CD4-positive, alpha-beta T cell (primary cell): ENCODE measurements around the gene PFDN2. TPM values are rescaled to one million over a fixed set of nuclear protein-coding genes. Genes with fewer than 3 reads are reported as not detected.
A peak's percentile ranks its signal among the peaks of the same experiment; 100 is the strongest.

Source experiments
- ATAC-seq: fragments of 200-7000 bp; cut with Tn5 transposase; one replicate; pipeline ENCODE4 v1.10.0; 2022; ENCODE audit warnings: mild to moderate bottlenecking; ENCODE audit not compliant: poor library complexity
- CTCF ChIA-PET: fragments of 350-600 bp; sonication (Branson Sonifier 250); formaldehyde crosslinking; loops from one replicate; lab custom pipeline; 2021; ENCODE audit warnings: antibody characterized with exemption, inconsistent platforms; lab: Charles Lee
- POLR2A ChIA-PET: fragments of 350-600 bp; sonication (Branson Sonifier 250); formaldehyde crosslinking; loops from one replicate; lab custom pipeline; 2021; ENCODE audit warnings: antibody characterized with exemption, inconsistent platforms; lab: Charles Lee
- DNase-seq, 14 experiments: peaks; one replicate each; pipeline ENCODE4 v3.0.0-alpha.2; 2013 to 2020; ENCODE audit warnings: mixed read lengths in 2 of 14
- H3K27ac ChIP-seq, 2 donors: one replicate each; pipeline versions ENCODE4 v1.5.1 to v1.7.0; 2013; ENCODE audit warnings: low read length in 2 of 2, low read depth in 1 of 2, mild to moderate bottlenecking in 1 of 2
- H3K27me3 ChIP-seq, 2 experiments: 1 replicate in 1 of 2; 2 replicates in 1 of 2; pipeline versions ENCODE4 v1.6.1 to v1.7.0; 2013; ENCODE audit warnings: low read length in 2 of 2, control low read depth in 1 of 2, mild to moderate bottlenecking in 1 of 2, moderate library complexity in 1 of 2; ENCODE audit not compliant: insufficient read depth in 2 of 2, control insufficient read depth in 1 of 2
- H3K36me3 ChIP-seq: one replicate; pipeline ENCODE4 v1.6.1; 2013; ENCODE audit warnings: low read length, control low read depth; ENCODE audit not compliant: insufficient read depth
- H3K4me1 ChIP-seq: one replicate; pipeline ENCODE4 v1.6.1; 2013; ENCODE audit warnings: low read length, control low read depth; ENCODE audit not compliant: insufficient read depth
- H3K4me3 ChIP-seq: one replicate; pipeline ENCODE4 v1.5.1; 2013; ENCODE audit warnings: mild to moderate bottlenecking, low read length, moderate library complexity
- H3K9me3 ChIP-seq, 2 experiments: 1 replicate in 1 of 2; 2 replicates in 1 of 2; pipeline versions ENCODE4 v1.6.1 to v1.7.0; 2013; ENCODE audit warnings: low read length in 2 of 2, mild to moderate bottlenecking in 2 of 2, control low read depth in 1 of 2, moderate library complexity in 1 of 2; ENCODE audit not compliant: control insufficient read depth in 1 of 2, insufficient read depth in 1 of 2
- H3K27ac Mint-ChIP-seq: one replicate; pipeline ENCODE4 v1.8.0; 2020; ENCODE audit warnings: mixed read lengths
- H3K27me3 Mint-ChIP-seq: one replicate; pipeline ENCODE4 v1.8.0; 2021; ENCODE audit warnings: mixed read lengths
- H3K36me3 Mint-ChIP-seq: one replicate; pipeline ENCODE4 v1.8.0; 2021; ENCODE audit warnings: low read depth, mixed read lengths
- H3K4me1 Mint-ChIP-seq: one replicate; pipeline ENCODE4 v1.8.0; 2021; ENCODE audit warnings: low read depth, mixed read lengths
- H3K4me3 Mint-ChIP-seq: one replicate; pipeline ENCODE4 v1.8.0; 2020; ENCODE audit warnings: mild to moderate bottlenecking, mixed read lengths
- H3K9me3 Mint-ChIP-seq: one replicate; pipeline ENCODE4 v1.8.0; 2020; ENCODE audit warnings: mixed read lengths
- intact Hi-C, 2 experiments: fragments of 100-400 bp; cut with DNase I in 1 of 2; cut with micrococcal nuclease in 1 of 2; formaldehyde crosslinking; loops; one replicate each; pipeline versions ENCODE4 v1.15.1 to v1.9.0; 2023 to 2025; cut with DNase I, micrococcal nuclease
- total RNA-seq, 174 experiments: library from RNA in 2 of 174; stranded (reverse) in 2 of 174; gene quantifications; one replicate each; pipeline ENCODE4 v1.2.3 and lab custom pipeline; 2021 to 2026
- TF ChIP-seq, protein P1 (sequence below): fragments of 200-600 bp; IDR thresholded peaks from one replicate; pipeline ENCODE4 v1.8.0; 2022; ENCODE audit warnings: antibody characterized with exemption, mild to moderate bottlenecking

Gene PFDN2
- total RNA-seq, 2 experiments from 2014 or later: 46.2 to 57.7 TPM

DNA sequence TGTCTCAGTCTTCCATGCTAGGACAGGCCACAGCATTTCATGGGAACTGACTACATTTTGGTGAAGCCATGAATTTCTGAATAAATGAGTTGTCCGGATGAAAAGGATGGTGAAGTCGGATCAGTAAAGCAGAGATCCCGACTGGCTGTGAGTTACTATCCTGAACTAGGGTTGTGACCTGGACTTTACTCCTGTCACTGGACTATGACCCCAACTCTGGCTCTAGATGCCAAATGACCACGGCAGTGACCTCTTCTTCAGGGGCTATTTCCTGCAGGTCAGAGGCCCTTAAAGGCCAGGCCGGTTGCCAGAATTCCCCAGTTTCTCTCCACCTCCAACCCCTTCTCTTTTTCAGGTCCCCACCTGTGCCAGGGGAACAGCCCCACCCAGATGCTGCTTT, 26.7 kb downstream of the PFDN2 start:
- POLR2A ChIA-PET: interaction anchor here (0.9 to 1.2 kb wide), 2 partner anchors 22 to 23 kb away, joined by 3 read pairs; partner anchors contain the start of gene ARHGAP30
- H3K9me3 ChIP-seq: no peaks in the 10 kb centered on the region
- no peaks in the 10 kb centered on the region for H3K4me1 ChIP-seq
- H3K4me3 ChIP-seq: no peak overlapping the region
- Mint-ChIP-seq H3K36me3 (no peaks in the 10 kb centered on the region), H3K9me3 (no peaks in the 10 kb centered on the region), H3K27me3 (no peaks in the 10 kb centered on the region), H3K4me3 (no peak overlapping the region), H3K4me1 (peaks cover 9% of the 10 kb centered on the region), H3K27ac (no peak overlapping the region)
- H3K36me3 ChIP-seq: no peaks in the 10 kb centered on the region
- no peak for DNase-seq
- TF ChIP-seq, protein P1, sequence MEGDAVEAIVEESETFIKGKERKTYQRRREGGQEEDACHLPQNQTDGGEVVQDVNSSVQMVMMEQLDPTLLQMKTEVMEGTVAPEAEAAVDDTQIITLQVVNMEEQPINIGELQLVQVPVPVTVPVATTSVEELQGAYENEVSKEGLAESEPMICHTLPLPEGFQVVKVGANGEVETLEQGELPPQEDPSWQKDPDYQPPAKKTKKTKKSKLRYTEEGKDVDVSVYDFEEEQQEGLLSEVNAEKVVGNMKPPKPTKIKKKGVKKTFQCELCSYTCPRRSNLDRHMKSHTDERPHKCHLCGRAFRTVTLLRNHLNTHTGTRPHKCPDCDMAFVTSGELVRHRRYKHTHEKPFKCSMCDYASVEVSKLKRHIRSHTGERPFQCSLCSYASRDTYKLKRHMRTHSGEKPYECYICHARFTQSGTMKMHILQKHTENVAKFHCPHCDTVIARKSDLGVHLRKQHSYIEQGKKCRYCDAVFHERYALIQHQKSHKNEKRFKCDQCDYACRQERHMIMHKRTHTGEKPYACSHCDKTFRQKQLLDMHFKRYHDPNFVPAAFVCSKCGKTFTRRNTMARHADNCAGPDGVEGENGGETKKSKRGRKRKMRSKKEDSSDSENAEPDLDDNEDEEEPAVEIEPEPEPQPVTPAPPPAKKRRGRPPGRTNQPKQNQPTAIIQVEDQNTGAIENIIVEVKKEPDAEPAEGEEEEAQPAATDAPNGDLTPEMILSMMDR: no peak
- ATAC-seq: no peak
- H3K27me3 ChIP-seq: no peaks in the 10 kb centered on the region
- CTCF ChIA-PET: no interaction called here
- no peak overlapping the region for H3K27ac ChIP-seq
- intact Hi-C loops: loop anchor here (2.0 to 10.0 kb wide), 2 partner anchors 18 to 256 kb away; no protein-coding TSS in a partner anchor

DNA sequence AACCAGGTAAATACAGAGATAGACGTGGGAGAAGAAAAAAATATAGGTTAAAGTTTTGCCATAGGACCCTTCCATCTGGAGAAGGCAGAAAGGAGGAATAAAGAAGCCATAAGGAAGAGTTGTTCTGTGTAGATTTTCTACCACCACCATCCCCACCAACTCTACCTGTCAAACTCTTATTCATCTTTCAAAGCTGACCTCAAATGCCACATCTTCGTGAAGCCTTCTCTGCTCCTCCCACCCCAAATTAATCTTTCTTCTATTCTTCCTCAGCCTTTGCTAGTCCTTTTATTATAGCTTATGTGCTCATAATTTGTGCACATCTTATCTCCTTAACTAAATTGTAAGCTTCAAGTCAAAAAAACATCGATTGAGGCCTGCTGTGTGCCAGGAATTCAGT, 27.2 kb downstream of the PFDN2 start:
- Mint-ChIP-seq H3K4me1 (peaks cover 9% of the 10 kb centered on the region), H3K27ac (no peak overlapping the region), H3K9me3 (no peaks in the 10 kb centered on the region), H3K4me3 (no peak overlapping the region), H3K36me3 (no peaks in the 10 kb centered on the region), H3K27me3 (no peaks in the 10 kb centered on the region)
- ATAC-seq (peak; percentile 43), DNase-seq (no peak)
- intact Hi-C loops: loop anchor here (2.0 to 10.0 kb wide), 2 partner anchors 18 to 256 kb away; no protein-coding TSS in a partner anchor
- H3K9me3 ChIP-seq: no peaks in the 10 kb centered on the region
- ChIA-PET POLR2A (interaction anchor here (0.9 to 1.2 kb wide), 2 partner anchors 21 to 22 kb away, joined by 3 read pairs; partner anchors contain the start of gene ARHGAP30), CTCF (no interaction called here)
- no peak overlapping the region for H3K27ac ChIP-seq
- no peaks in the 10 kb centered on the region for H3K36me3 ChIP-seq
- H3K4me3 ChIP-seq: no peak overlapping the region
- no peaks in the 10 kb centered on the region for H3K27me3 ChIP-seq
- TF ChIP-seq, protein P1: no peak
- H3K4me1 ChIP-seq: no peaks in the 10 kb centered on the region

DNA sequence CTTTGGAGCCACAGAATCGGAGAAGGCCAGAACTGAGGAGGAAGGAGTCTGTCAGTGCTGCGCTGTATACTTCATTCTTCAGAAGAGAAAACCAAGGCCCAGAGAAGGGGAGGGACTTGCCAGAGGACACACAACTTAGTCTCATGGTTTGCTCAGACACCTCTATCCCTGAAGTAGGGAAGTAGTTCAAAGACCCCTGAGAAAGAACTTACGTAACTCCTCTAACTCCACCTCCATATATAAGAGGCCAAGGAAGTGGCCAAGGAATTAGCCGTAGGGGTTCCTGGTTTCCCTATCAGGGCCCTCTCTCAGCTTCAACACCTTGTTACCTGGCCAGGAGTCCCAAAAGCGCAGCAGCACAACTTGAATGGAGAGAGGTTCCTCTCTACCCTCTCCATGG, 27.9 kb downstream of the PFDN2 start:
- Histone ChIP-seq H3K4me1 (no peaks in the 10 kb centered on the region), H3K27me3 (no peaks in the 10 kb centered on the region), H3K9me3 (no peaks in the 10 kb centered on the region), H3K27ac (no peak overlapping the region), H3K4me3 (no peak overlapping the region), H3K36me3 (no peaks in the 10 kb centered on the region)
- ATAC-seq (no peak), DNase-seq (no peak)
- TF ChIP-seq, protein P1: no peak
- H3K4me3 Mint-ChIP-seq: no peak overlapping the region
- intact Hi-C loops: loop anchor here (2.0 to 10.0 kb wide), 2 partner anchors 17 to 255 kb away; no protein-coding TSS in a partner anchor
- ChIA-PET CTCF (no interaction called here), POLR2A (interaction anchor here (1.2 kb wide), 1 partner anchor 8 kb away, joined by 3 read pairs; the partner anchor contains the start of gene KLHDC9)
- no peaks in the 10 kb centered on the region for H3K27me3 Mint-ChIP-seq
- no peaks in the 10 kb centered on the region for H3K9me3 Mint-ChIP-seq
- peaks cover 9% of the 10 kb centered on the region for H3K4me1 Mint-ChIP-seq
- H3K27ac Mint-ChIP-seq: no peak overlapping the region
- no peaks in the 10 kb centered on the region for H3K36me3 Mint-ChIP-seq
